HepG2 (cell line): ENCODE measurements around the gene EGFR. TPM values are rescaled to one million over a fixed set of nuclear protein-coding genes. Genes with fewer than 3 reads are reported as not detected.
A peak's percentile ranks its signal among the peaks of the same experiment; 100 is the strongest.

ENCODE experiments used
- AHDC1 ChIP-seq: sonication (generic); formaldehyde crosslinking; IDR thresholded peaks from 2 replicates; pipeline ENCODE4 v1.5.1; 2020; ENCODE audit warnings: mild to moderate bottlenecking, missing genetic modification reagents, borderline replicate concordance
- BCL6 ChIP-seq: IDR thresholded peaks from 2 replicates; pipeline ENCODE4 v1.6.1; 2016; ENCODE audit warnings: missing genetic modification reagents, missing compliant biosample characterization
- DR1 ChIP-seq: sonication (generic); formaldehyde crosslinking; IDR thresholded peaks from 2 replicates; pipeline ENCODE4 v1.8.0; 2021; ENCODE audit warnings: mild to moderate bottlenecking, missing genetic modification reagents, inconsistent platforms
- HDAC2 ChIP-seq: sonication (generic); formaldehyde crosslinking; IDR thresholded peaks from 2 replicates; pipeline ENCODE4 v1.4.0; 2020; ENCODE audit warnings: missing genetic modification reagents
- HIC2 ChIP-seq: sonication (generic); formaldehyde crosslinking; IDR thresholded peaks from 2 replicates; pipeline ENCODE4 v1.9.0; 2022; ENCODE audit warnings: low read depth, missing genetic modification reagents
- IKZF1 ChIP-seq: fragments of 450-650 bp; IDR thresholded peaks from 2 replicates; pipeline ENCODE4 v1.7.1; 2016
- NR2F1 ChIP-seq, 2 experiments: fragments of 450-650 bp in 1 of 2; formaldehyde crosslinking in 1 of 2; IDR thresholded peaks; 2 replicates each; pipeline versions ENCODE4 v1.5.0 to v1.6.1; 2016 to 2020; ENCODE audit warnings: mild to moderate bottlenecking in 1 of 2, missing compliant biosample characterization in 1 of 2, missing genetic modification reagents in 1 of 2, moderate library complexity in 1 of 2
- PLSCR1 ChIP-seq: sonication (generic); formaldehyde crosslinking; IDR thresholded peaks from 2 replicates; pipeline ENCODE4 v1.5.0; 2020; ENCODE audit warnings: missing genetic modification reagents, mild to moderate bottlenecking, borderline replicate concordance
- POGZ ChIP-seq: sonication (generic); formaldehyde crosslinking; IDR thresholded peaks from 2 replicates; pipeline ENCODE4 v1.4.0; 2020; ENCODE audit warnings: mild to moderate bottlenecking, missing genetic modification reagents
- RAD51 ChIP-seq: fragments of 450-650 bp; IDR thresholded peaks from 2 replicates; pipeline ENCODE4 v1.6.1; 2016; ENCODE audit warnings: borderline replicate concordance
- RNF219 ChIP-seq: sonication (generic); formaldehyde crosslinking; IDR thresholded peaks from 2 replicates; pipeline ENCODE4 v1.5.0; 2020; ENCODE audit warnings: mild to moderate bottlenecking, missing genetic modification reagents
- ZFP37 ChIP-seq: sonication (generic); formaldehyde crosslinking; IDR thresholded peaks from 2 replicates; pipeline ENCODE4 v1.4.0; 2020; ENCODE audit warnings: missing genetic modification reagents, borderline replicate concordance
- ZNF44 ChIP-seq: sonication (generic); formaldehyde crosslinking; IDR thresholded peaks from 2 replicates; pipeline ENCODE4 v1.5.1; 2020; ENCODE audit warnings: mild to moderate bottlenecking, missing genetic modification reagents
- ZNF547 ChIP-seq: sonication (generic); formaldehyde crosslinking; IDR thresholded peaks from 2 replicates; pipeline ENCODE4 v1.5.1; 2020; ENCODE audit warnings: mild to moderate bottlenecking, missing genetic modification reagents
- polyA plus RNA-seq, 8 experiments: library from polyadenylated mRNA; depleted of rRNA in 3 of 8; stranded (reverse) in 7 of 8; unstranded in 1 of 8; fragments of >200 nt; fragmentation: Illumina TruSeq in 4 of 8; extraction: Trizol in 4 of 8; gene quantifications; 2 replicates each; pipeline versions ENCODE4 v1.2.1 to v1.2.3, GENCODE V29; 2011 to 2016; ENCODE audit warnings: low read depth in 4 of 8, missing spikeins in 1 of 8, mixed read lengths in 1 of 8; ENCODE audit not compliant: insufficient read depth in 1 of 8
- total RNA-seq, 5 experiments: library from RNA; depleted of rRNA; stranded (reverse); fragments of >200 nt; fragmentation: Illumina TruSeq; extraction: Trizol; gene quantifications; 2 replicates each; pipeline ENCODE4 v1.2.3, GENCODE V29; 2016; ENCODE audit warnings: low read depth in 1 of 5

Gene EGFR
- total and polyA plus RNA-seq, 2 of the 13 experiments (the other 11 are each of a cell fraction or from before 2014, with no cell fraction given): 7.0 to 10.0 TPM

- TF ChIP-seq RAD51: no peak
- TF ChIP-seq HDAC2: peak; percentile 46; the same call in 1 of the 2 replicates
- TF ChIP-seq IKZF1: no peak
- TF ChIP-seq ZFP37 (CRISPR knock-in tag): no peak
- TF ChIP-seq HIC2: peak; percentile 79; the same call in 1 of the 2 replicates
- no peak for TF ChIP-seq DR1 (CRISPR knock-in tag)
- TF ChIP-seq ZNF44 (CRISPR knock-in tag): no peak
- TF ChIP-seq AHDC1 (CRISPR knock-in tag): peak; percentile 54; the same call in 1 of the 2 replicates
- TF ChIP-seq PLSCR1 (CRISPR knock-in tag): no peak
- TF ChIP-seq BCL6 (CRISPR knock-in tag): peak; percentile 53
- no peak for TF ChIP-seq ZNF547
- TF ChIP-seq POGZ: peak; percentile 41; the same call in 1 of the 2 replicates
- no peak for TF ChIP-seq RNF219 (CRISPR knock-in tag)
- TF ChIP-seq NR2F1 (CRISPR knock-in tag; IDR thresholded peaks at IDR 0.05): peak in 1 of 2 experiments; percentile 55; a peak in 2 of 4 replicates
These were observed 29.5 kb downstream of the EGFR start (continued) for GRCh38 chr7:55048221-55048859.
